Spleen (tissue), 7 donors: Measurements from ENCODE around the gene ZNF789.

Experiments used
- POLR2AphosphoS5 ChIP-seq, 3 donors: sonication (generic); formaldehyde crosslinking; IDR thresholded peaks; one replicate each; pipeline ENCODE4 v1.5.1; 2017; ENCODE audit warnings: antibody characterized with exemption in 3 of 3
- TF ChIP-seq, protein P1 (sequence below), 11 experiments: fragments of 200-600 bp in 7 of 11; fragments of 450-650 bp in 4 of 11; sonication (generic) in 4 of 11; IDR thresholded peaks in 8 of 11; conservative IDR thresholded peaks in 3 of 11; 1 replicate in 7 of 11; 2 replicates in 4 of 11; pipeline versions ENCODE4 v1.4.0 to v1.8.0; 2016 to 2021; ENCODE audit warnings: antibody characterized with exemption in 11 of 11, inconsistent platforms in 4 of 11, mild to moderate bottlenecking in 1 of 11
- donor health status: DM: no; HTN: no; CAD: no; lungs with moderate emphysema.
- donor health status: DM: no; HTN: no; CAD: no.
- donor health status: DM: no; HTN: no; CAD: no.

DNA sequence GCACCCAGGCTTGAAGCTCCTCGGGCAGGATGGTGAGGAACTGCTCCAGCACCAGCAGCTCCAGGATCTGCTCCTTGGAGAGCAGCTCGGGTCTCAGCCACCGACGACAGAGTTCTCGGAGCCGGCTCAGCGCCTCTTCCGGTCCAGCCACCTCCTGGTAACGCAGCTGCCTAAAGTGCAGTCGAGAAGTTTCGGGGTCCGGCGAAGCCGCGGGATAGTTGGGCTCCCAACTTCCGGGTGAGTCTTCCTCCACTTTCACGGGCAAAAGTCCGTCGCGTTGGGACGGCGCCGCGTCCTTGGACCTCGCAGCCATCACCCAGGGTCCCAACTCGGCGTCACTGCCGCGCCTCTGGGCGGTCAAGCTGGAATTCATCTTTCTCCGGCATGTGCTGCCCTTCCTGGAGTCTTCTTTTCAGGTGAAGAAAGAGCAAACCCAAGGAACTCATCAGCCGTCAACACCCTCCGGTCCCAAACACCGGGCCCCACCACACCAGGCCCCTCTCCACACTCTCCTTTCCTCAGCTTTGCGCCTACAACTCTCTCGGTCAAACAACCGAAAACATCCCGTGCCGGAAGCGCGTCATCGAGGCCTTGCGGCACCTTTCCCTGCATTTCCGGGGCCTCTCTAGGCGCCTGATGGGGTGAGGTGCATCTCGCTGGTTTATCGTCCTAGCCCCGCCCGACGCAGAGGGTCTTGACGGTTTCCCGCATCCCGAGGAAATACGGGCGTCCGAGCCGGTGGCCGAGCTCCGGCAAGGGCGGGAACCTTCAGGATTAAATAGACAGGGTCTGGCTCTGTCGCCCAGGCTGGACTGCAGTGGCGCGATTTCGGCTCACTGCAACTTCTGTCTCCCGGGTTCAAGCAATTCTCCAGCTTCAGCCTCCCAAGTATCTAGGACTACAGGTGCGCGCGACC, 27.3 kb downstream of the ZNF789 start, which contains the start of gene ZNF394:
- TF ChIP-seq POLR2AphosphoS5 (IDR thresholded peaks at IDR 0.05): peak; percentile 95 to 99 (median 95)
- TF ChIP-seq, protein P1, sequence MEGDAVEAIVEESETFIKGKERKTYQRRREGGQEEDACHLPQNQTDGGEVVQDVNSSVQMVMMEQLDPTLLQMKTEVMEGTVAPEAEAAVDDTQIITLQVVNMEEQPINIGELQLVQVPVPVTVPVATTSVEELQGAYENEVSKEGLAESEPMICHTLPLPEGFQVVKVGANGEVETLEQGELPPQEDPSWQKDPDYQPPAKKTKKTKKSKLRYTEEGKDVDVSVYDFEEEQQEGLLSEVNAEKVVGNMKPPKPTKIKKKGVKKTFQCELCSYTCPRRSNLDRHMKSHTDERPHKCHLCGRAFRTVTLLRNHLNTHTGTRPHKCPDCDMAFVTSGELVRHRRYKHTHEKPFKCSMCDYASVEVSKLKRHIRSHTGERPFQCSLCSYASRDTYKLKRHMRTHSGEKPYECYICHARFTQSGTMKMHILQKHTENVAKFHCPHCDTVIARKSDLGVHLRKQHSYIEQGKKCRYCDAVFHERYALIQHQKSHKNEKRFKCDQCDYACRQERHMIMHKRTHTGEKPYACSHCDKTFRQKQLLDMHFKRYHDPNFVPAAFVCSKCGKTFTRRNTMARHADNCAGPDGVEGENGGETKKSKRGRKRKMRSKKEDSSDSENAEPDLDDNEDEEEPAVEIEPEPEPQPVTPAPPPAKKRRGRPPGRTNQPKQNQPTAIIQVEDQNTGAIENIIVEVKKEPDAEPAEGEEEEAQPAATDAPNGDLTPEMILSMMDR (IDR thresholded peaks at IDR 0.05 in 8 of 11, conservative IDR thresholded peaks at IDR 0.05 in 3 of 11): peak in 1 of 11 experiments; percentile 32
